GM18526 (cell line): Measurements from ENCODE around the gene LRRC4.

Experiments
- POLR2A ChIP-seq: IDR thresholded peaks from 3 replicates; pipeline ENCODE4 v1.6.1; 2011; ENCODE audit not compliant: insufficient read length; ENCODE audit errors: extremely low read depth

The LRRC4 gene

DNA sequence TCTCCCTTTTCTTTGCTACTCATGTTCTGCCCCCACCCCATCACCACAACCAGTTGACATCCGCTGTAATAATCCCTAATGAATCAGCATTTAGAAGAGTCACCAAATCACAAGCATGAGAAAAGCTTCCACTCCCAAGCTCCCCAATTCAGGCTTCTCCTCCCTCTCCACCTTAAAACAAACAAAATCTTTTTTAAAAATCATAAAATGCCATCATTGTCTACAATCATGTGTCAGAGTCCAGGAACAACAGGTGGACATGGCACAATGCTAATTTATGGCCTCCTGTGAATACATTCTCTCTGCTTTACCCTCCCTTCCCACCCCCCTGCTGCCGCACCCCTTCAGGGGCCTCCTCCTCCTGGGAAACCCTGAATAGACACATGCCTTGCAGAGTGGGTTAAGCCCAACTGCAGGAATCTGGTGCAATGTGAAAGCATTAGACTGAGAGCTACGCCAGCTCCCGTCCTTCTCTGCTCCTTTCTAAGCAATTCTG lies 3.7 kb downstream of the LRRC4 start:
- no peak for TF ChIP-seq POLR2A

DNA sequence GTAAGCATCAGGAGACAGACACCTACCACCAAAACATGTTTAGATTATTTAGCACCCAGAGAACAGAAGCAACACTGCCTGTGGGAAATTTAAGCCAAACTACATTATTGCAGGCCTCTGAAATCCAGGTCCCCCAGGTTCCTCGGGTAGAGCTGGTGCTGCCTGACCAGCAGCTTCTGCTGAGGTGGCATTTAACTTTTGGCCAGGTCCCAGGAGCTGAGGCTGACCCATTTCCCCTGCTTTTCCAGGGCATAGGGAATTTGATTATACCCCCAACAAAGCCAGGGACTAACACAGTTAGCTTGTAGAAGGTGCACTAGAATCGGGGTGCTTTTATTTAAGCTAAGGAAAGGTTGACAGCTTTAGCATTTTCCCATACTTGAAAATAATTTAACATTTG lies 4.7 kb downstream of the LRRC4 start:
- no peak for TF ChIP-seq POLR2A

DNA sequence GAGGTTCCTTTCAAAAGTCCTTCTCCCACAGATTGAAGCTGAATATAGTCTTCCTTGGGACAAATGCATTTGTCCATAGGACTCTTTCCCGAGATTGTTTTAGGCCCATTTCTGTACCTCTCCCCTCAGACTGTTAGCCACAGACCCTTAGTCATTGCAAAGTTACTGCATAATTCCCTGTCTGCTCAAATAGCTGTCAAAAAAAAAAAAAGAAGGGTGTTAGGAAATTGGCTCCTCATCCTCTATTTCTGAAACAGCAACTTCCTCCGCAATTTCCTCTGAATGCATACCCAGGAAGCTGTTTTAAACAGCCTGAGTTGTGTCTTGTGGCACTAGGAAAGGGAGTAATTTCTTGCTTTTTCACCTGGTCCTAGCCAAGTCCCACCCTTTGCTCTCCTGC lies 5.4 kb downstream of the LRRC4 start:
- TF ChIP-seq POLR2A, result no peak

DNA sequence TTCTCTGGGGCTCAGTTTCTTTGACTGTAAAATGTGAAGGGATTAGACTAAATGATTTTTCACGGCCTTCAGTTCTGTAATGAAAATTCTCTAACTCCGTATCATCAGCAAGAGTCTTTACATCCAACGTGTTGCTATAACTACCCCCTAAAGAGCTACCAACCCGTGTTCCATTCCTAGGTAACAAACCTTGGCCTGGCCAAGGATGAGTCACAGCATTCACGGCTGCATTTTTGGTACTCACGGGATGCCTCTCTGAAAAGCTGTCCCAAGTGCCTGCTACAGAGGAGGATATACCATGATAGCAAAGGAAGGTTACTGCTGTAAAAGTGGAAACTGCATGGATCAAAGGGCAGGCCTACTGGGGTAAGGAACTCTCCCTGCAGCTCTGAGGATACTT lies 5.9 kb downstream of the LRRC4 start:
- TF ChIP-seq POLR2A, result no peak

DNA sequence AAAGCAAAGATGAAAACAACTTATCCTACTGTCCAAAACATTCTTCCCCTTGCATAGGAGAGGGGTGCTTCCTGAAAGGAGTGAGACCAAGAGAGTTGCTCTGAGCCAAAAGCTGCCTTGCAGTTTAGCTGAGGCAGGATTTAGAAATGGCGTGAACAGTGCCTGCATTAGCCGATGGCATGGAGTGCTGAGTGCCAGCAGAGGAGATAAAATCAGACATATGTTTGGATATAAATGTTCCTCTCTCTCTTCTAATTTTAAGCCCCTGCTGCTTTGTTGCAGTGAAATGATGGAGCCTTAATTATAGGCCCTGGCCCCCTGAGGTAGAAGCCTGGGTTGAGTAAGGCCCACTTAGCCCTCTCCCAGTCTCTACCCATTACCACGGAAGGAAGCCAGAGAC lies 7.1 kb downstream of the LRRC4 start:
- TF ChIP-seq POLR2A, result no peak

DNA sequence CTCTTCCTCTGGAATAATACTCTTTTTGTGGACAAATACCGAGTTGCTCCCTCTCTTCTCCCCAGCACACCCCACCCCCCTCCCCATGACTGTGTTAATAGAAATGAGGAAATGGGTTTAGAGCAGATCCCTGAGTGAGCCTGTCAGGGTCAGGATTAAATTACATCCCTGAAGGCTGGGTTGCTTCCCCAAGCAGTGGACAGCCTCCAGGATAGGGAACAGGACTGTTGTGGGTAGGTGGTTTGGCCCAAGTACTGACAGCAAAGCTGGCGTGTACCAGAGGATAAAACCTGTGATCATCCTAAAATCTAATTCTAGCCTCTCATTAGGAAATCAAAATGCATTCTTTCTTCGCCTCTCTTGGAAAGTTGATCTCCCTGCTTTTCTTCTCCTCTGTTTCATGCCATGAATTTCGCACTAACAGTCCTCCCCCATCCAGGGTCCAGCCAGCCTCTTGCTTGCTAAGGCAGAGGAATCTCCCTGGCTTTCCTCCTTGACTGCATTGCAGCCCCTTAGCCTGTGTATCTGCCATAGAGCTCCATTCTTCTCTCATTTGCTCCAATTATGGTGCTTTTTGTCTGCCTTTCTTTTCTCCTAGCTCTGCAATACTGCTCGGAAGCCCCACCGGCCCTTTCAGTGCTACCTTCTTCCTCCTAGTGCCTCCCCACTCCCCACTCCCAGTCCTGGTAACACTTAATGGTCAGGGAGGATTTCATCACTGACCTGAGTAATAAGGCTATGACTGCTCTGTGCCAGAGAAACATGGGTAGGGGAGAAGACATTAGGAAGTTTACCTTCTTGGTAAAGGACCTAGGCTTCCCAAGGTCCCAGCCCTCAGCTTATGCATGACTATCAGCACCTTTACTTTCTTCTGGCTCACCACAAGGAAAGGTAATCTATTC lies 8.4 kb downstream of the LRRC4 start:
- TF ChIP-seq POLR2A, result no peak

DNA sequence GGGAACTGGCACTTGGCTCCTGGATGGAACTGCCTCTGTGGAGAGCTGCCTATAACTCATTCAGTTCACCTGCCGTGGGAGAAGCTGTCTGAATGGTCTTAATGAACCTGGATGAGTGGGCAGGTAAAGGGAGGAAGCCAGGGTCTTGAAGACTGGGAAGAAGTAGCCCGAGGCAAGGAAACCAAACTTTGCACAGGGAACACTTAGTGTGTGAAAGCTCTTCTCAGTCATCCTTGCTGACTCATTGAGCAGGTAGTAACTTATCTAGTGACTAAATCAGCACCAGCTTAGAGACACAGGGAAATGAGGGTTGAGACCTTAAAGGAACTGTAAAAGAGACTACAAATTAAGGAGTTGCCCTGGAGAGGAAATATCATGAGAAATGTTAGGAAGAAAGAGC lies 9.9 kb downstream of the LRRC4 start:
- no peak for TF ChIP-seq POLR2A

DNA sequence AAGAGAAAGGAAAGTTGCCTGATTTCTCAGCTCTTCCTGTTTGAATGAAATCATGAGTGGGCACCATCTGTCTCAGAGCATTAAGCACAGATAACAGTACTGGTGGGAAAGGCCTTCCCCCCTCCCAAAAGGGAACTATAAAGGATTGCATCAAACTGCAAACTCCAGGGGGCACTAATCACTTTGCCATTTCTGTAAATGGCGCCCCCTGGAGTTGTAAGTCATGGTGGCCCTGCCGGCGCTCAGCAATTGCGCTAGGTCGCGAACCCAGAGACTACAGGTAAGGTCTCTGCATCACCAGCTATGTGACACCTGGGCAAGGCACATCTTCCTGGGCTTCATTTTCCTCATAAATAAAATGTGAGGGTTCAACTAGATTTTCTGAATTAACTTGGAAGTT lies 11.1 kb downstream of the LRRC4 start:
- no peak for TF ChIP-seq POLR2A

DNA sequence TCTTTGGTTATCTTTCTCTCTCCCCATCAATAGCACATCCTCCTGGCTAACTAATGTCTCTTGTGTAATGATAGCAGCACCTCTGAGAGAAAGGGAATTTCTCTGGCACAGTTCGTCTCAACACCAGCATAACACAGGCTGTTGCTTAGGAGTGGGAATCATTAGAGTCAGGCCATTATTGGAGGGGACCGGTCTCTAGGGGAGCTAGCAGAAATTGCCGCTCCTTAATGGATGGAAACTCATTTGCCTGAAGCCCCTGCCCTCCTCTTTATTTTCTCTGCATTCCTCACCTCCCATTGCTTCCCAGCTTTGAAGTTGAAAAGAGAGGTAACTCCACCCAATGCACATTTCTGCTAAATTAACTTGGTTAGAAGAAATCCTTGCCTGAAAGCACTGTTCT lies 11.9 kb downstream of the LRRC4 start:
- no peak for TF ChIP-seq POLR2A

DNA sequence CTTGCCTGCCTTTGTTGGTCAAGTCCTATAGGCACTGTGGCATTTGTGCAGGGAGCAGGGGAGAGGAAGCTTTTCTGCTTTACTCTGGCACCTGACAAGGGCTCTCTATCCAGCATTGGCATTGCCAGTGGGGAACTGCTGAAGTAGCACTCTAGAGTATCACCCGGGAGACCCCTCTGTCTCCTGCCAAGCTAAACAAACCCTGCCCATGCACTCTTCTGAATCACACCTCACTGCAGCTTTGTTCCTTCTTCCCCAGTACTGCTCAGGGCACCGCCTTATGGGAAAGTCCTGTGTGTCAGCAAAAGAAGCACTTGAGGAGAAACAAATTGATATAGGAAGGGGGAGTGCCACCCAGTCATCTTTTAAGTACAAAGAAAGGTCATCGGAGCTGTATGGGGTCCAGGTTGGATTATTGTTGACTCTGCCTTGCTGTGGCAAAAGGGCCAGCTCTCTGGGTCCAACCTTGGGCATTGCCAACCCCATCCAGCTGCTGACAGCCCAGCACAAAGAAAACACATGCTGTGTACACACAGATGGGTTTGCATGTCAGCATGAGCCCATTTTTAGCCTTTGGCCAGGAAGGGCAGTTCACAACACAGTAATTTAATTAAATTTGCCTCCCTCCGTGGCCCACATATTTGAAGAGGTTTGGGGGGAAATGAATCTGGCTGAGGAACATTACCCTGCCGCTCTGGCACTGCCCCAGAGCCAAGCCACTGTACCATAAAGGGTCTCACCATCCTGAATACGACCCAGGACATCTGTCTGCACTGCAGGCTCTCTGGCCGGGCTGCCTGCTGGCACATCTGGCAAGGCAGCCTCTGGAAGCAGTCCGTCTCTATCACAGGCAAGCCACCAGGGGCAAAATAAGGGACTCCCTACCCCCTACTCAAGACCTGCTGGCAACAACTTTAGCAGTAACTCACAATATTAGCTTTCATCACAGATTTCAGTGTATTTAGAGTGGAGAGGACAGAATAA lies 13.1 kb downstream of the LRRC4 start:
- TF ChIP-seq POLR2A, result no peak

DNA sequence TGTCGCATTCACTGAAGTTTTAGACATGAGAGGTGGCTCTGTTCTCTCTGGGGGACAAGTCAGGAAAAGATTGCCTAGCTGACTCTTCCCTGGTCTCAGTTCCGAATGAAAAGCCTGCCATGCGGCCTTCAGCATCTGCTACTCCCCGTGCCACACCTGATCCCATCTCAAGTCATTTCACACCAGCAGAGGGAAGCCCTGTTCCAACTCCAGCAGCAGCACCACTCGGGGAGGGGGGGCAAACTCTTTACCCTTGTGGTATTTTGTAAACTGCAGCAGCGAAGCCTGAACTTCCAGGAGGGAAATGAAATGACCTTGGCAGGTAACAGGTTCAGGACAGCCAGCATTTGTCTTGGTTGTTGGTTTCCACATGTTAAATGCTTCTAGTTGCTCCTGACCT lies 13.8 kb downstream of the LRRC4 start:
- no peak for TF ChIP-seq POLR2A

DNA sequence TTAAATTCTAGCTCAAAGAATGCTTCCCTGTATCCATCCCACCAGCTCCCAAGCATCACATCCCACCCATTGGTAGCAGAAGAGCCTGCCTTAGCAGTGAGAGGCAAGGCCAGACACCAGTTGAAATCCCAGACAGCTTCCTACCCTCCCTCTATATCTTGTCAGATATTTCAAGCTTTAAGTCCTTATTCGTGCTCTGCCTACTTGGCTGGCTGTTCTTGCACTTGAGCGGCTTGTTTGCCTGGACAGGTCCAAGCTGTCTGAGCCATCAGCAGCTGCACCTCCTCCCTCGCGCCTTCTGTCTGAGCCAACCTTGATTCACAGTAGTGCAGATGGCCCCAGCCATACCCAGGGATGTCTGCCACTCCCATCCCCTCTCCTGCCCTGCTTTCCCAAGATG lies 16.4 kb downstream of the LRRC4 start:
- TF ChIP-seq POLR2A, result no peak

DNA sequence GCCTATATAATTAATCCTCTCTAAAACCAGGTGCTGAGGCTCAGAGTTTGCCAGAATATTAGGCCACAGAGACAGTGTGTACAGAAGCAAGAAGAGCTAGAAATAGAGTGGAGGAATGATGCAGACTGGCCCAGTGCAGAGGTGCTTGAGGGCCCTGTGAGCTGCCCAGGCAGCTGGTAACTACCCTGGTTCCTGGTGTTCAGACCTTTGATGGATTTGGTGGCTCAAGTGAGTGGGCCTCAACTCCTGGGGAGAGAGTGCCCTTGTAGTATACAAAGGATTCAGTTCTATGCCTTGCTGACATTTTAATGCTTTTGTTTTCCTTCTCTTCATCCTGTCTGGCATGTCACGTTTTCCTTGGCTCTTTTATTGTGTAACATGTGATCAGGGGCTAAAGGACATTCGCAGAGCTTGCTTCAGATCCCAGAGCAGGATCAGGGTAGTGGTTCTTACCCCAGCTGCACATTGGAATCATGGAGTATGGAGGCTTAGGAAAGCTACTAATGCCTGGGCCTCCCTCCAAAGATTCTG lies 20.0 kb downstream of the LRRC4 start:
- no peak for TF ChIP-seq POLR2A

DNA sequence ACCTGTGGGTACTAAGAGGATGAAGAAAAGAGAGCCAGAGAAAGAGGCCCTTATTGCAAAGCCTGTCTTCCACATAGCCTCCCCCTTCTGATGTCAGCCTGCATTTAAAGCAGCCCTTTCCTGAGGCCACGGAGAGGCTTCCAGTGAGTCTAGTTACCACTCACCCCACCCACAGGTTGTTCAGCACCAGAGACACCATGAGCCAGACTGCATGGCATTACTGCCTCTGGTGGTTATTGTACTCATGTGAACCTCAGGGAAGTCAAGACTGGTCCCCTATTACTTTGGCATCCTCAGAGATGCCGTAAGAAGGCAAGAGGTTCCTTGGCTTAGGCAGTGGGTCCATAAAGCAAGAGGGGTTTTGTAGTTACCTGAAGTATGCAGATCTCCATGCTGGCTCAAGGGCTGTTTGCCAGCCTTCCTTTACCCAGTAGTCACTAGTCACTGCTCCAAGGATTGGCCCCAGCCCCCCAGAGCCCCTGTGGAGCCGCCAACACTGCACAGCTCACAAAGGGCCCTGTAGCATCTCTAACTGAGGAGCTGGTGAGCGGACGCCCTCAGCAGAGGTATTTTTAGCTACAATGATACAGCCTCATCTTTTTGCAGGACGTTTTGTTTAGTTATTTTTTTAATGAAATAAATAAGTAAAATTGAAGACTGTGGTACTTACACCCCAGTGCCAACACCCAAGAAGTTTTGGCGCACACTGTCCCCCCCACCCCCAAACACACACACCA lies 20.7 kb downstream of the LRRC4 start:
- TF ChIP-seq POLR2A, result no peak

DNA sequence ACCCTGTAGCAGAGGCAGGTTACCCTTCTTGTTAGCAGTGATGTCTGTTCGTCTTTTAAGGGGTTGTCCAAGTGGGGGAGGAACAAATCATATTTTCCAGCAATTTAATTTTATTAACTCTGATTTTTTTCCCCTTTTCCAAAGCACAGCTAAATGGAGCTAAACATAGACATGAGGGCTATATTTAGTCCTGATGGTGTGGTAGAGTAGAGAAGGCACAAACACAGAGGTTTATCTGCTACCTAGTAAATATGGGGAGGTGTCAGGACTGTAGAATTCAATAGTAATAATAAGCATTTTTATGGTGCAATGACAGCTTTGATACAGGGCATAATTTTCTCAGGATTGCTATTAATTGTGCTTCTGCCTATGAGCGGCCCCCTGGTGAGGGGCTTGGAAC lies 22.5 kb downstream of the LRRC4 start:
- no peak for TF ChIP-seq POLR2A
